HG03103 (cell line): ENCODE measurements around the gene PSMD10.

Source experiments
- ATAC-seq: cut with Tn5 transposase; IDR thresholded peaks from one replicate; pipeline ENCODE4 v1.9.1; 2021; ENCODE audit warnings: low read depth; ENCODE audit not compliant: unreplicated experiment

The PSMD10 gene

DNA sequence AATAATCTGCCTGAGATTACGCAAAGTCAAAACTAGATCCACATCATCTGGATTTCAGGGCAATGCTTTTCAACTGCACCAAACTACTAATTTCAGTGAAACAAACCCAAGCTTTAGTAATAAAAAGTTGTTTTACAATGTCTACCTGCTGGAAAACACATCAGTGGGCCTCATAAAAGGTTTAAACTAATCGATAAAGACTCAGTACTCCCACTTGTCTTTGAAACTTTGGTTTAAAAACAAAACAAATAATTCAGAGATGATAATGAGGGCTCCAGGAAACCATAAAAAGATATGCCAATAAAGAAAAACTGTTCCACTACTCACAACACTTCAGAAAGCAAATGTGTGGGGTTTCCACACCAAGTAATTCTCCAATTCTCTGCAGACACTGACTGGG lies 10.2 kb downstream of the PSMD10 start:
- ATAC-seq: no peak

DNA sequence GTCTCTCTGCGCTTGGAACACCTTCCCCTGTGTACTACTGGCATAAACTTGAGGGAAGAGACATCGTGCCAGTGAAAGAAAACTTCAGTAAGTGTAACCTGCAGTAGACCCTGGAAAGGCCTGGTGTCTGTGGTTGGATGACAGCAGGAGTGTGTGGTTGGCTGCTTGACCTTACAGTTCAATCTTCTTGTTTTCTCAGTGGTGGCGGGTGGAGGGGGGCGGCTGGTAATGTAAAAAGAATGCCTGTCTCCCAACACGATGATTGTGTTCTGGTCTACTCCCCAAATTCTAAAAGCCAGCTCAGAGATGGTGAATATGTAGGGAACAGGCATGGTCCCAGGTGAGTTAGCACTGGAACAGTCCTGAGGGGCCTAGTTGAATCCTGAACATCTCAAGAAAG lies 18.6 kb downstream of the PSMD10 start:
- no peak for ATAC-seq

DNA sequence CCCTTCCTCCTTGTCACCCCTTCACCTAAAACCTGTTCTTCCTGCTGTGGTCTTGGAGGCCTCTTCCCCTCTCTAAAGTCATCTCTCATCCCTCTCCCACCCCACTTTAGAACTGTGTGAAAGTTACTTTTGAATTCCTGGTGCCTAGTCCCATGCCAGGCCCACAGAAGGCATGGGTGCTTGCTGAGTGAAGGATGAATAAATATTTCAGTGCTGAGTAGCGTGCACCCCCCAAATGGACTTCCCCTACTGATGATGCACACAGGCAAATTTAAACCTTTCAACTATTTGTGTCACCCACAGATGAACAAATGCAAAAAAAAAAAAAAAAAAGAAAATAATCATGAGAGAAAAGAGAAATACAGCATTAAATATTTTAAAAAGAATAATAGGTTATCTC lies 19.8 kb downstream of the PSMD10 start:
- no peak for ATAC-seq

DNA sequence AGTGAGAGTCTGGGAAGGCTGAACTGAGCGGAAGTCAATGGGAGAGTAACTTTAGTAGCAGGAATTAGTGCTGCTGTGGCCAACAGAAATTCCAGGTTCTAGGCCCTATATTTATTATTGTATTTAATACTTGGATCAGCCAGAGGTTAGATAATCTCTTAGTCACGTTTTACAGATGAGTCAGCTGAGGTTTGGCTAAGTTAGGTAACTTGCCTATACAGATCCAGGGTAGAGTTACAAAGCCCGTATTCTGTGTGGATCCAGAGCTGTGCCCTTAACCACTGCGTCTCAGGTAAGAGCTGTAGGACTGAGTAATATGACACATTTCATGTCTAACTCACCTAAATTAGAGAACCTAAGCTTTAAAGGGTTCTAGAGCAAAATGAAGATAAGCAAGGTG lies 20.5 kb downstream of the PSMD10 start:
- ATAC-seq: no peak

DNA sequence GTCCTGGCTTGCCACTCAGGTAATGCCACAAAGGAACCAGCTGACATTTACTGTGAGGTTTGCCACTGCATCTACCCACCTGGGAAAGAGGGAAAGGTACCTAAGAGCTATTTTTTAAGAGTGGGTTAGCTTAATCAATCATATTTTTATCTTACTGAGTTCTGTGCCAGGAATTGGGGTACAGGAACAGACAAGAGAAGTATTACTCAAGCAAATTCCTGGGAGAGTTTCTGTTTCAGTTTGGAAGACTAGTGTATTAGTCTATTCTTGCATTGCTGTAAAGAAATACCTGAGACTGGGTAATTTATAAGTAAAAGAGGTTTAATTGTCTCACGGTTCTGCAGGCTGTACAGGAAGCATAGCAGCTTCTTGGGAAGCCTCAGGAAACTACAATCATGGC lies 23.2 kb downstream of the PSMD10 start:
- ATAC-seq: no peak

DNA sequence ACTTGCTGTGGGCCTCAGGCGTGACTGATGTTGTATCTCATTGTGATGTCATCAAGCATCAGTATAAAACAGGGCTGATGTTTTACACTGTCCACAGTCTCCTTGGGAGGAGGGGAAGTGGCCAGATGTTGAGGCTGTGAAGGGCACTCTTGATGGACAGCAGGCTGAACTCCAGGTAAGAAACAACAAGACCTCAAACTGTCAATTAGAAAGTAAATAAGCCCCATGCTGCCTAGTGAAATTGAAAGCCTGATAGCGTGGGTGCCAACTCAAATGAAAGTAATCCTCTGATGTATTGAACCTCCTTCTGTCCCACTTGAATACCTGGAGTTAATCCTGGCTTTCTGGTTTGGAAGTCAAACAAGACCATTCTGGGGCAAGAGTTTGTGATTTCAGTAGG lies 26.7 kb downstream of the PSMD10 start:
- no peak for ATAC-seq

DNA sequence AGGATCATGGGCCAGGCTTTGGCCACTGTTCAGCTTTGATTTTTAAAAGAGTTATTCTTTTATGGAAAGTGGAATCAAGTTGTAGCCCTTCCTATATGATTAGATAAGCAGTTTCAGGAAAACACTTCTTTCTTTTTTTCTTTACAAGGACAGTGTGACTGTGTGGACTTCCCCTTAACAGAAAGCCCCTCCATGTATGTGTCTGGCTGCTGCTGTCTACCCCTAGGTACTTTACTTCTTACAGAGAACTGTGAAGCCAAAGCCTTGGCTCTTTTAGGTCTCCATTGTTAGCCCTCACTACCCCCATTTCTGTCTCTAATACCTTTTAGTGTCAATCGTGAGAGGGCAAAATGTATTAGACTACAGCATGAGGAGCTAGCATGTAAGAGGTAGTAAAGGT lies 27.3 kb downstream of the PSMD10 start:
- ATAC-seq: no peak

DNA sequence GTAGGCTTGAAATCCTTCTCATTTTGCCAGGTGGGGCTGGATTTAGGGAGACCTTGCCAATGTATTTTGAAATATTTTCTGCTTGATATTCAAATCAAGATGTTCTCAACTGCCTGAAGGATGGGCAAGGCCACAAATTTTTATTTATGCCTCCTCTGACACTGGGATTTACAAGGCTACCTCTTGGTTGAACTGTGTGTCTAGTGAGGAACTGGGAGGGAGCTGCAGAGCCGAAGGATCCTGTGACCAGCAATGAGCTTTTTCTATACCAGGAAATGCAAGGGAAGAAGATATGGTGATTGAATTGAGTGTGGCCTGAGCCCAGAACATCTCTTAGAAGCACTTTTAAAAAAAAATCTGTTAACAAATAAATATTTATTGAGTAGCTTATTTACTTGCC lies 31.5 kb downstream of the PSMD10 start:
- ATAC-seq: no peak

DNA sequence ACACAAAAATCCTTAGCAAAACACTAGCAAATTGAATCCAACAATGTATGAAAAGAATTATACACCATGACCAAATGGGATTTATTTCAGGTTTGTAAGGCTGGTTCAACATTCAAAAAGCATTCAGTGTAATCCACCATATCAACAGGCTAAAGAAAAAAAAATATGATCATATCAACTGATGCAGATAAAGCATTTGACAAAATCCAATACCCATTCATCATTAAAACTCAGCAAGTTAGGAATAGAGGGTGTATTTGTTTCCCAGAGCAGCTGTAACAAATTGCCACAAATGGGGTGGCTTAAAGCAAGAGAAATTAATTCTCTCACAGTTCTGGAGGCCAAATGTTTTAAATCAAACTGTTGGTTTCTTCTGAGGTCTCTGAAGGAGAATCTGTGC lies 35.8 kb downstream of the PSMD10 start:
- no peak for ATAC-seq

DNA sequence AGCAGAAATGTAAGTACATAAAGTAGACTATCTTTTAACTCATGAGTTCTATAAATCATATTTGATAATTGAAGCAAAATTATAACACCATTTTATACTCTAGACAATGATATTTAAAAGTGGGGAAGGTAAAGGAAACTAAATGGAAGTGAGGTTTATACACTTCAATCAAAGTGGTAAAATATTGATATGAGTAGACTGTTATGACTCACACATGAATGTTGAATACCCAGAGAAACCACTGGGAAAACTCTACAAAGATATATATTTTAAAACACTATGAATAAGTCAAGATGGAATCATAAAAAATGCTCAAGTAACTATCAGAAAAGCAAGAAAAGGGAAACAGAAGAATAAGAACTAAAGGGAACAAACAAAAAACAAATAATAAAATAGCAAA lies 38.1 kb downstream of the PSMD10 start:
- no peak for ATAC-seq

DNA sequence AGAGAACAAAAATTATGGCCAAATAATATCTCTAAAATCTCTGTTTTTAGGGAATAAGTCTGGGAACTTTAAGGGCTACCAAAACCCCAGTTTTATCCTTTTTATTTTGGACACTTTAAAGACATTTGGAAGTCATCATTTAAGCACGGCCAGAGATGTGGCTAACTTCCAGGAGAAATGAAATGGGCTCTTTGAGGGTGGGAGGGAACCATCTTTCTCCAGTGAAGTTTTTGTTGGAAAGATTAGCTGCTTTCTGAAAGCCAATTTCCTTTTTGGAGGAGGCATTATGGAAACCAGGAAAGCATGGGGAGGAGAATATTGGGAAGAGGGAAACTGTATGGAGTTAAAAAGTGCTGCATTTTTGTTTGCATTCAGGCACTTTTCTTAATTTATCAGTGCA lies 41.7 kb downstream of the PSMD10 start:
- ATAC-seq: no peak

DNA sequence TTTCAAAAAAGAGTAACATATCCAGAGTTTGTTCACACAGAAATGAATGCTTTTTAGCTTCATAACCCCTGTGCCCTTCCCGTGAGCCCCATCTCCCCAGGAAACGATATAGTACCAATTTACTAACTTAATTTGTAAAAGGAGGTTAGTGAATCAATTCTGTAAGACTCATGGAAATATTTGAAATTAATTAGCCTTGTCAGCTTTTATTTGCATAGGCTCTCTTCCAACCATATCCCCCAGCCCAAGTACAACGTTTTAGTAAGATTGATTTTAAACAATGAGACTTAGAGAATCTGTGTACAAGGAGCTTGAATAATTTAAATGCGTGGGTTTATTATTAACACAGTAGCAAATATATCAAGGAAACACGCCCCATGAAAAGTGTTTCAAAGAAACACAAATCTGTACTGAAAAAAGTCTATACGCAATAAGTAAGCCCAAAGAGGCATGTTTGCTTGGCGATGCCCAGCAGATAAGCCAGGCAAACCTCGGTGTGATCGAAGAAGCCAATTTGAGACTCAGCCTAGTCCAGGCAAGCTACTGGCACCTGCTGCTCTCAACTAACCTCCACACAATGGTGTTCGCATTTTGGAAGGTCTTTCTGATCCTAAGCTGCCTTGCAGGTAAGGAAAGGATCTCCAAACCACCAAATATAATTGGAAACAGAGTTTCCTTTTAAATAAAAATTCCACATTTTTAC lies 46.6 kb downstream of the PSMD10 start, which contains the start of gene VSIG1:
Gene VSIG1 (plus strand): TSS at position 512 of the 703 bp plus-strand sequence. CDS start 66 bp downstream, at position 578.
- ATAC-seq: no peak

DNA sequence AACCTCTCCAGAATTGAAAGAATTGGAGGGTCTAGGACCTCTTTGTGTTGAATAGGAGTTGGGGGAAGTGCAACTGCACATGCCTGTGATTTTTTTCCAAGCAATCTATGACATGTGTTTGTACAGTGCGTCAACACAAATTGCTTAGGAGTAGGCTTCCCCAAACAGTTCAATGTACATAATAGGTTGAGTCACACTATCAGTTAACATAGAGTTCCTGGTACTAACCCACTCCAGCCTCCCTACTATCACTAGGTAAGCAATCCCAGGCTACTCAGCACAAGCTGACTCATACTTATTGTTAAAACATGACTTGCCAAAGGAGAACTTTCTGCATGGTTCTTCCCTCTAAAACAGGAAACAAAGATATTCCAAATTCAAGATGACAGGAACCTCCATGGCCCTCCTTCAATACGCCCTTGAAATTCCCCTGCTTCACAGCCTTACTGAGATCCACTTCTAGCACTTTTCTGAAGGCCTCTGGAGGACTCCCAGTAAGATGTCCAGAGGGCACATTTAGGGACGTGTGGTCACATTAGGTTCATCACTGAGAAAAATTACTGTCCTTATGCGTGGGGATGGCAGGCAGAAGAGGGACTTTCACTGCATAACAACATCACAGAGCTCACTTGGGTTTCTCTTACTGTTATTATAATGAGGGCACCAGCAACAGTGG lies 54.9 kb downstream of the PSMD10 start:
- ATAC-seq: no peak

DNA sequence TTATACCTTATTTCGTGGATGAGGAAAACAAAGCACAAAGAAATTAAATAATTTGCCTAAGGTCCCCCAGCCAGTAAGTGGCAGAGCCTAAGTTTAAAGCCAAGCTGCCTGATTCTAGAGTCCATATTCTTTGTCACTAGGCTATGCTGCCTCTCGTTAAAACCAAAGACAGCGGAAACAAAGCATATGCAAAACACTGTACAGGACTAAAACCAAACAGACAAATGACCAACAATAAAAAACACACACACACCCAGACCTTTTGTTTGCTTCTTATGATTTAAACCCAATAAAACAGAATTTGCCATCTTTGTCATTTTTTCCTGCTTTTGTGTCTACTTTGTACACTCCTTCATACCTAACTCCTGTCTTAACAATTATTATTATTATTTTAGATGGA lies 56.6 kb downstream of the PSMD10 start:
- ATAC-seq: no peak
